ENCODE results near the gene FBN2.
"Not testable (repeated sequence)": the region's sequence is repeated elsewhere in the genome, so short reads cannot be mapped to it uniquely, and the experiment has no call there.

The FBN2 gene

GRCh38 chr5:128329386-128329939 lies 208.6 kb downstream of the FBN2 start:
- H3K9ac ChIP-seq (ENCODE audit: low read length), result no peak overlapping the region
- no peaks in the 10 kb centered on the region for H3K27me3 ChIP-seq (ENCODE audit: control insufficient read depth in 1 of 2, insufficient read depth in 2 of 2, low read length in 2 of 2)
- H3K9me3 ChIP-seq (ENCODE audit: low read length), result no peaks in the 10 kb centered on the region
- H3K36me3 ChIP-seq (ENCODE audit: insufficient read depth, low read length), result no peaks in the 10 kb centered on the region
- H3K4me1 ChIP-seq (ENCODE audit: insufficient read depth, low read length), result peaks cover 5% of the 10 kb centered on the region
- H3K4me3 ChIP-seq (ENCODE audit: low read depth in 1 of 2, low read length in 2 of 2), result no peak overlapping the region
- H3K27ac ChIP-seq (ENCODE audit: low read depth, low read length), result no peak overlapping the region

DNA sequence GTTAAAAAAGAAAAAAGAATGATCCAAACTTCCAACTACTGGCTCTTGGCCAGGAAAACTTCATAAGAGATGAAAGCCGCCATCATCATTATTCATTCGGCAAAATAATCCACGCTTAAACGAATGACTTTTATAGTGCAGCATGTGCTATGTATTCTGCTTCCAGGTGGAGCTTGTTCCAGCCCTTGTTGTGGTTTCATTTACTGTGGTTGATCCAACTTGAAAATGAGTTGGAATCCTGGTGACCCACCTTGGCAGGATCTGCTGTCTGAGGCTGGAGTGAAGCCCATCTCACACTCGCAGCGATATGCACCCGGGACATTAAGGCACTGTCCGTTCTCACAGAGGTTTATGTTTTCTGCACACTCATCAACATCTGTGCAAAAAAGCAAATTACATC lies 209.6 kb downstream of the FBN2 start:
- no peak overlapping the region for H3K27ac ChIP-seq (ENCODE audit: low read depth, low read length)
- no peak overlapping the region for H3K4me3 ChIP-seq (ENCODE audit: low read depth in 1 of 2, low read length in 2 of 2)
- H3K9ac ChIP-seq (ENCODE audit: low read length), result no peak overlapping the region
- no peaks in the 10 kb centered on the region for H3K27me3 ChIP-seq (ENCODE audit: control insufficient read depth in 1 of 2, insufficient read depth in 2 of 2, low read length in 2 of 2)
- no peaks in the 10 kb centered on the region for H3K9me3 ChIP-seq (ENCODE audit: low read length)
- peaks cover 5% of the 10 kb centered on the region for H3K4me1 ChIP-seq (ENCODE audit: insufficient read depth, low read length)
- H3K36me3 ChIP-seq (ENCODE audit: insufficient read depth, low read length), result no peaks in the 10 kb centered on the region

DNA sequence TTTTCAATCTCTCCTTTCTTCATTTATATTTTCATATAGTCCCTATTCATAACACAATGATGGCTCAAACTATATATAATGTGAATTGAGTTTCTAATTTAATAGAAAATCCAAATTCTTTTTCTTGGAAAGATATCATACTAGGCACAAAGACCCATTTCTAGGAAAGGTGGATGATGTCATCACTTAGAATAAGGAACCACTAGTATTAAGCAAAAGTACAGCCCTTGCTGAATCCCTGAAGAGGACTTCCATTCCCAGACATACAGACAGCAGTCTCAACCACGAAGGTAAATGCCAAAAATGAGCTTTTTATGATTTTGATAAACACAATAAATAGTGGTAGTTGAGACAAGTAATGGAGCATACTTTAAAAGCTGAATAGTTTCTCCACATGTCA lies 210.0 kb downstream of the FBN2 start:
- peaks cover 5% of the 10 kb centered on the region for H3K4me1 ChIP-seq (ENCODE audit: insufficient read depth, low read length)
- H3K9ac ChIP-seq (ENCODE audit: low read length), result no peak overlapping the region
- H3K36me3 ChIP-seq (ENCODE audit: insufficient read depth, low read length), result no peaks in the 10 kb centered on the region
- H3K9me3 ChIP-seq (ENCODE audit: low read length), result no peaks in the 10 kb centered on the region
- H3K4me3 ChIP-seq (ENCODE audit: low read depth in 1 of 2, low read length in 2 of 2), result no peak overlapping the region
- no peaks in the 10 kb centered on the region for H3K27me3 ChIP-seq (ENCODE audit: control insufficient read depth in 1 of 2, insufficient read depth in 2 of 2, low read length in 2 of 2)
- H3K27ac ChIP-seq (ENCODE audit: low read depth, low read length), result no peak overlapping the region

GRCh38 chr5:128321418-128321817 lies 216.6 kb downstream of the FBN2 start:
- not testable (repeated sequence) for H3K4me3 ChIP-seq (ENCODE audit: low read depth in 1 of 2, low read length in 2 of 2); H3K36me3 ChIP-seq (ENCODE audit: insufficient read depth, low read length); H3K4me1 ChIP-seq (ENCODE audit: insufficient read depth, low read length); H3K9ac ChIP-seq (ENCODE audit: low read length); H3K27me3 ChIP-seq (ENCODE audit: control insufficient read depth in 1 of 2, insufficient read depth in 2 of 2, low read length in 2 of 2); H3K27ac ChIP-seq (ENCODE audit: low read depth, low read length); H3K9me3 ChIP-seq (ENCODE audit: low read length)

DNA sequence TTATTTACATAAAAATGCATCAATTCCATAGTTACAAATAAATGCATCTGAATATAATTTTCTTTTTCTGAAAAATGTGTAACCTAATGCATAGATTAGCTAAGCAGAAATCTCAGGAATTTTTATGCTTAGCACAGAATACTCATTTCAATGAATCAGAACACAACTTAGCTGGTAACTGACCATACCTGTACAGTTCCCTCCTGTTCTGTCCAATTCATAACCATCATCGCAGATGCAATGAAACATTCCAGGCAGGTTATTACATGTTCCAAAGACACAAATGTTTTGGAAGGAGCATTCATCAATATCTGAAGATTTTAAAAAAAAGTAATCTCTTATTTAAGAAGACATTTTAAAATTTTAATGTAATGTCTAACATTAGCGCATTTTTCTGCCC lies 219.4 kb downstream of the FBN2 start:
- no peaks in the 10 kb centered on the region for H3K9me3 ChIP-seq (ENCODE audit: low read length)
- no peak overlapping the region for H3K4me3 ChIP-seq (ENCODE audit: low read depth in 1 of 2, low read length in 2 of 2)
- H3K4me1 ChIP-seq (ENCODE audit: insufficient read depth, low read length), result no peaks in the 10 kb centered on the region
- no peaks in the 10 kb centered on the region for H3K27me3 ChIP-seq (ENCODE audit: control insufficient read depth in 1 of 2, insufficient read depth in 2 of 2, low read length in 2 of 2)
- no peak overlapping the region for H3K27ac ChIP-seq (ENCODE audit: low read depth, low read length)
- H3K9ac ChIP-seq (ENCODE audit: low read length), result no peak overlapping the region
- H3K36me3 ChIP-seq (ENCODE audit: insufficient read depth, low read length), result no peaks in the 10 kb centered on the region

DNA sequence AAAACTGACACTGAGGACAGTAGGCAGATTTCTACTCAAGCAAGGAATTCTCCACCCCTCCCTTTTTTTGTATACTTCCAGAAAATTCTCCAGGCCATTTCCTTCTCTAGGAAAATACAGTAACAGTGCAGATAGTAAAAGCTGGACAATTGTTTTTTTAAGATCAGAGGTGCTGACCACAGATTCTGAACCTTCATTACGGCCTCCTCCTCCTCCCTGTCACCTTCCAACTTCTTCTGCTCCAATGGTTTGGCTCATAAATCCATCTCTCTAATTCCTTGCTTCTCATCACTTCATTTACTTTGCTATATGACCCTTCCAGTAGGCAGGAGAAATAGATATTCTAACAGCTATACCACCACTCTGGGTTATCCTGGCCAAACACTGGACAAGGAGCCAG lies 220.6 kb downstream of the FBN2 start:
- Histone ChIP-seq H3K4me1 (ENCODE audit: insufficient read depth, low read length) (no peaks in the 10 kb centered on the region), H3K36me3 (ENCODE audit: insufficient read depth, low read length) (no peaks in the 10 kb centered on the region), H3K27ac (ENCODE audit: low read depth, low read length) (no peak overlapping the region), H3K4me3 (ENCODE audit: low read depth in 1 of 2, low read length in 2 of 2) (no peak overlapping the region), H3K9me3 (ENCODE audit: low read length) (no peaks in the 10 kb centered on the region), H3K9ac (ENCODE audit: low read length) (no peak overlapping the region), H3K27me3 (ENCODE audit: control insufficient read depth in 1 of 2, insufficient read depth in 2 of 2, low read length in 2 of 2) (no peaks in the 10 kb centered on the region)

- H3K27ac ChIP-seq (ENCODE audit: low read depth, low read length), result no peak overlapping the region
These were observed 222.4 kb downstream of the FBN2 start for GRCh38 chr5:128315671-128316070.

DNA sequence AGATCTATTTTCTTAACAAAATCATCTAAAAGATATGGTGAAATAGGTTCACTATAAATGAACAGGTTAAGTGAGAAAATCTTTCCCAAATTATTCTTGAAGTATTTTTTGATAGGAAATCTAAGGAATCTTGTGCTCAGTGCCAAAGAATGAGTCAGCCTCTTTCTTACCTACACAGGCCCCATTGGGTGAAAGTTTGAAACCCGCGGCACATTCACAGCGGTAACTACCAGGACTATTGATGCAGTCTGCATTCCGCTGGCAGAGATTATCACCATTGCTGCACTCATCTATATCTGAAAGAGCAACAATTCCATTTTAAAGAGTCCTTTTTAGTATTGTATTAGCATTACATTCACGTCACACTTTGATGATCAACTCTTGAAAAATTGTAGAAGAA lies 232.7 kb downstream of the FBN2 start:
- Histone ChIP-seq H3K27ac (ENCODE audit: low read depth, low read length) (no peak overlapping the region), H3K36me3 (ENCODE audit: insufficient read depth, low read length) (no peaks in the 10 kb centered on the region), H3K9ac (ENCODE audit: low read length) (no peak overlapping the region), H3K27me3 (ENCODE audit: control insufficient read depth in 1 of 2, insufficient read depth in 2 of 2, low read length in 2 of 2) (no peaks in the 10 kb centered on the region), H3K9me3 (ENCODE audit: low read length) (no peaks in the 10 kb centered on the region), H3K4me1 (ENCODE audit: insufficient read depth, low read length) (no peaks in the 10 kb centered on the region), H3K4me3 (ENCODE audit: low read depth in 1 of 2, low read length in 2 of 2) (no peak overlapping the region)

More at GRCh38 chr5:128315671-128316070, 222.4 kb downstream of the FBN2 start:
- H3K9ac ChIP-seq (ENCODE audit: low read length), result no peak overlapping the region
- no peaks in the 10 kb centered on the region for H3K27me3 ChIP-seq (ENCODE audit: control insufficient read depth in 1 of 2, insufficient read depth in 2 of 2, low read length in 2 of 2)
- H3K9me3 ChIP-seq (ENCODE audit: low read length), result no peaks in the 10 kb centered on the region
- no peak overlapping the region for H3K4me3 ChIP-seq (ENCODE audit: low read depth in 1 of 2, low read length in 2 of 2)
- H3K36me3 ChIP-seq (ENCODE audit: insufficient read depth, low read length), result no peaks in the 10 kb centered on the region
- no peaks in the 10 kb centered on the region for H3K4me1 ChIP-seq (ENCODE audit: insufficient read depth, low read length)

GRCh38 chr5:128304791-128305190 lies 233.3 kb downstream of the FBN2 start:
- H3K27me3 ChIP-seq (ENCODE audit: control insufficient read depth in 1 of 2, insufficient read depth in 2 of 2, low read length in 2 of 2), result no peaks in the 10 kb centered on the region
- no peak overlapping the region for H3K27ac ChIP-seq (ENCODE audit: low read depth, low read length)
- no peak overlapping the region for H3K9ac ChIP-seq (ENCODE audit: low read length)
- no peak overlapping the region for H3K4me3 ChIP-seq (ENCODE audit: low read depth in 1 of 2, low read length in 2 of 2)
- no peaks in the 10 kb centered on the region for H3K9me3 ChIP-seq (ENCODE audit: low read length)
- no peaks in the 10 kb centered on the region for H3K4me1 ChIP-seq (ENCODE audit: insufficient read depth, low read length)
- H3K36me3 ChIP-seq (ENCODE audit: insufficient read depth, low read length), result no peaks in the 10 kb centered on the region

DNA sequence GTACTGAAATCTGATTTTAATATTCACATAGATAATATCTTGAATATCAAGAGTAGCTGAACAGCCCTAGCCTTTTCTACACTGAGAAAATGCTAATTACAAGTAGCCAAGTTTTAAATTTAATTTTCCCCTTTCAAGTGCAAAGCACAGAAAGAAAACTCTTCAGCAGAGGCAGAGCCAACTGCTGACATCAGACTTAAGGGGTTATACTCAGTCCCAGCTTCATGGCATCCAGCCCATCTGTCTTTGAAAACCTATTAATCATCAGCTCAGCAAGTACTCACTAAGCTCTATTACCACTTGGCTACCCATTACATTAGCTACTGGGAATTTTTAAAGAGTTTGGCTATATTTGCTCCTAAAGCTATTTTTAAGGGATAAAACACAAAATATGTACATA lies 234.0 kb downstream of the FBN2 start:
- H3K27ac ChIP-seq (ENCODE audit: low read depth, low read length), result no peak overlapping the region
- H3K9ac ChIP-seq (ENCODE audit: low read length), result no peak overlapping the region
- no peaks in the 10 kb centered on the region for H3K36me3 ChIP-seq (ENCODE audit: insufficient read depth, low read length)

GRCh38 chr5:128303593-128303992 lies 234.5 kb downstream of the FBN2 start:
- H3K27me3 ChIP-seq (ENCODE audit: control insufficient read depth in 1 of 2, insufficient read depth in 2 of 2, low read length in 2 of 2), result no peaks in the 10 kb centered on the region
- H3K4me3 ChIP-seq (ENCODE audit: low read depth in 1 of 2, low read length in 2 of 2), result no peak overlapping the region
- no peaks in the 10 kb centered on the region for H3K36me3 ChIP-seq (ENCODE audit: insufficient read depth, low read length)
- H3K9ac ChIP-seq (ENCODE audit: low read length), result no peak overlapping the region
- no peaks in the 10 kb centered on the region for H3K9me3 ChIP-seq (ENCODE audit: low read length)
- H3K4me1 ChIP-seq (ENCODE audit: insufficient read depth, low read length), result no peaks in the 10 kb centered on the region
- no peak overlapping the region for H3K27ac ChIP-seq (ENCODE audit: low read depth, low read length)

More for the DNA sequence above, 234.0 kb downstream of the FBN2 start:
- H3K4me3 ChIP-seq (ENCODE audit: low read depth in 1 of 2, low read length in 2 of 2), result no peak overlapping the region
- H3K4me1 ChIP-seq (ENCODE audit: insufficient read depth, low read length), result no peaks in the 10 kb centered on the region
- H3K27me3 ChIP-seq (ENCODE audit: control insufficient read depth in 1 of 2, insufficient read depth in 2 of 2, low read length in 2 of 2), result no peaks in the 10 kb centered on the region
- H3K9me3 ChIP-seq (ENCODE audit: low read length), result no peaks in the 10 kb centered on the region

DNA sequence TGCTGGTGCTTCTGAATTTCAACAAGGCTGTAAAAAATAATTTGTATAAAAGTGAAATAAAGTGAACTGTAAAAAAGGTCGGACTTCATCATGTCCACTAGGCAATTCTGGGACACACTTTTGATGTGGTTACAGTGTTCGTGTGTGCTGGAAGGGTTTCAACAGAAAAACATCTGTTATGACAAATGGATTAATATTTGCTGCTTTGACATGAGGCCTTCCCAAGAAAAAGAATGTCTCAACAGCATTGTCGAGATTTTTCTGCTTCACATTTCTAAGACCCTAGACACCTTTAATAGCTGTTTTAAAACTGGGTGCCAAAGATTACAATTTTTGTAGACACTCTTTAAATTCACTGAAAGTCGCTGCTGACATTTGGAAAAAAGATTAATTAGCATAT lies 237.9 kb downstream of the FBN2 start:
- Histone ChIP-seq H3K9ac (ENCODE audit: low read length) (no peak overlapping the region), H3K4me1 (ENCODE audit: insufficient read depth, low read length) (no peaks in the 10 kb centered on the region), H3K9me3 (ENCODE audit: low read length) (no peaks in the 10 kb centered on the region), H3K27me3 (ENCODE audit: control insufficient read depth in 1 of 2, insufficient read depth in 2 of 2, low read length in 2 of 2) (no peaks in the 10 kb centered on the region), H3K27ac (ENCODE audit: low read depth, low read length) (no peak overlapping the region), H3K36me3 (ENCODE audit: insufficient read depth, low read length) (no peaks in the 10 kb centered on the region), H3K4me3 (ENCODE audit: low read depth in 1 of 2, low read length in 2 of 2) (no peak overlapping the region)
